ENCODE measurements around the gene TNS1. TPM values are rescaled to one million over a fixed set of nuclear protein-coding genes. Genes with fewer than 3 reads are reported as not detected.
"Not testable (repeated sequence)": the region's sequence is repeated elsewhere in the genome, so short reads cannot be mapped to it uniquely, and the experiment has no call there.

Gene TNS1
- 36.1 and 206 TPM in 2 replicates for total RNA-seq

DNA sequence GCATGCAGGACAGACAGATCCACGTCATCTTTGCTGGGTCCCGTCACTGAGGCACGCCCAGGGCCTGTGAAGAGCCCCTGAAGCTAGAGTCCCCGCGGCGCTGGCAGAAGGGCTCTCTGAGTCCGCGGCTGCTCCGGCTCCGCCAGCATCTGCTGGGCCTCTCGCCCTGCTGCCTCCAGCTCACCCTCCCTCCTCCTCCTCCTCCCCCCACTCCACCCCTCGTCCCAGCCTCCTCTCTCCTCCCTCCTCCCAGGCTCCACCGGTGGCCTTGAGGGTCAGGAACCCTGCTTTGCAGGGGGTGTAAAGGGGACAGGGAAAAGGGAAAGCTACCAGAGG lies at the start of gene TNS1:
Gene TNS1 (minus strand): TSS at position 151 of the 336 bp plus-strand sequence. CDS start 123 bp downstream, at position 28.
- DNase-seq (ENCODE audit: low read depth), result no peak

DNA sequence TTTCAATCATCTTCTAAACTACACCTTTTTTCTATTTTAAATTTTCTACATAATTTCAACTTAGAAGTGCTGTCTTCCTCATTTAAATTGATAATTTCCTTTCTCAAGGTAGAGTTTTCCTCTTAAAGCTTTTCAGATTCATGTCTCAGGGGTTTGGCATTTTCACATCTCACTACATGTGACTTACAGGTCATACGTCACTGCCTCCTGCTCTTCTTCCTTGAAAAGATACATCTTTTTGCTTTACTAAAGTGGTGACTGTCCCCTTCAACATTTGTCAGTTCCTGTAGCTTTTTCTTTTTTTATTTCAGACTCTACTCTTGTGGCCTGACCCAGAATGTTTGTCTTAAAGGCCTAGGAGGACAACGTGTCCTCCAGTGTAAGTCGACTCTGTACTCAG lies 49.1 kb upstream of the TNS1 start:
- no peak for DNase-seq (ENCODE audit: low read depth)

DNA sequence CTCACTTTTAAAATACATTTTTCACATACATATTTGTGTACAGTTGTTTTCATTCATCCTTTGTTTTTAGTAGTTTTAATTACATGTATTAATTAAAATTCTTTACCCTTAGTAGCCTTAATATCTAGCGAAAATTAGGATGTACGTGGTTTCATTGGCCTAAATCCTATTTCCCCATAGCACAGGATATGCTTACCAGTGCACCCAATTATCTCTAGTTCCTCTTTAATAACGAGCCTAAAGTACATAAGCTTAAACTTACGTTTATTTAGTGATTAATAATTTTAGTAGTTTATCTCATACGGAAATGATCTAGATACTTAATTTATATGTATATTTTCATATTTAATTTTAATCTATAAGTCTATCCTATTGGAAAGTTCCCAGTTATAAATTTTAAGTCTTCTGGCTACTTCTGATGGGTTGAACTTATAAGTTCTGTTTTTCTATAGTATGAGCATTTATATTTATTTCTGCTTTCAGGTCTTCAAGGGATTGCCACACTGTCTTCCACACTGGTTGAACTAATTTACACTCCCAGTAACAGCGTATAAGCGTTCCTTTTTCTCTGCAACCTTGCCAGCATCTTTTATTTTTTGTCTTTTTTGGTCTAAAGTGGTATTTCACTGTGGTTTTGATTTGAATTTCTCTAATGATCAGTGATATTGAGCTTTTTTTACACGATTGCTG lies 44.9 kb upstream of the TNS1 start:
- no peak for DNase-seq (ENCODE audit: low read depth)

DNA sequence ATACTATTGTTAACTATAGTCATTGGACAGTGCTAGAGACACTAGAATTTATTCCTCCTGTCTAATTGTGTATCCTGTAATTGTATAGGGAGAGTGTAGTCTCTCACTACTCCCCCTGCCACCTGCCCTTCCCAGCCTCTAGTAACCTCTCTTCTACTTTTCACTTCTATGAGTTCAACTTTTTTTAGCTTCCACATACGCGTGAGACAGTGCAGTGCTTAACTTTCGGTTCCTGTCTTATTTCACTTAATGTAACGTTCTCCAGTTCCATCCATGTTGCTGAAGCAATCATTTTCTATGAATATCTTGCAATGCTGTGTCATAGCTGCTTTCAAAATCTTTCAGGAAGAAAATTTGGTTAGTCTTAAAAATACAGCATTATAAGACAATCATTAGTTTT lies 43.4 kb upstream of the TNS1 start:
- no peak for DNase-seq (ENCODE audit: low read depth)

DNA sequence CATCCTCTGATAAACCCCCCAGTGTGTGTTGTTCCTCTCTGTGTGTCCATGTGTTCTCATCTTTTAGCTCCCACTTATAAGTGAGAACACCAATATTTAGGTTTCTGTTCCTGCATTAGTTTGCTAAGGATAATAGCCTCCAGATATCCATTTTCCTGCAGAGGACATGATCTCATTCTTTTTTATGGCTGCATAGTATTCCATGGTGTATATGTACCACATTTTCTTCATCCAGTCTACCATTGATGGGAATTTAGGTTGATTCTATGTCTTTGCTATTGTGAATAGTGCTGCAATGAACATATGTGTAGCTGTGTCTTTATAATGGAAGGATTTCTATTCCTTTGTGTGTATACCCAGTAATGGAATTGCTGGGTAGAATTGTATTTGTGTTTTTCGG lies 41.8 kb upstream of the TNS1 start:
- not testable (repeated sequence) for DNase-seq (ENCODE audit: low read depth)

DNA sequence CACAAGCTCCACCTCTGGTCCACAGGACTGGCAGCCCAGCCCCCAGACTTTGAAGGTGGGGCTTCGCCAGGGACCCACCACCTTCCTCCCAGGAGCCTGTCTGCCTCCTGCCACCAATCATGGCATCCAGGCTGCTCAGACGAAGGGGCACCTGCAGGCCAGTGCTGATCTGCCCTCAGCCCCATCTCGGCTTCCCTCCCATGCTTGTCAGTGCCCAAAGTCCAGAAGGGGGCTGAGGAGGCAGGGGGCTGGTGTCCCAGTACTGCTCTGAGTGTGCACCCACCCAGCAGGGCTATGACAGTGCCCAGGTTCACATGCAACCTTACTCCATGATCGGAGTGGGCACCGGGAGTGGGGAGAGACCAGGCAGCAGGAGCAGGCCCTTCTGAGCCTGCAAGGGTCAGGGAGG lies 40.9 kb upstream of the TNS1 start:
- DNase-seq (ENCODE audit: low read depth), result no peak

DNA sequence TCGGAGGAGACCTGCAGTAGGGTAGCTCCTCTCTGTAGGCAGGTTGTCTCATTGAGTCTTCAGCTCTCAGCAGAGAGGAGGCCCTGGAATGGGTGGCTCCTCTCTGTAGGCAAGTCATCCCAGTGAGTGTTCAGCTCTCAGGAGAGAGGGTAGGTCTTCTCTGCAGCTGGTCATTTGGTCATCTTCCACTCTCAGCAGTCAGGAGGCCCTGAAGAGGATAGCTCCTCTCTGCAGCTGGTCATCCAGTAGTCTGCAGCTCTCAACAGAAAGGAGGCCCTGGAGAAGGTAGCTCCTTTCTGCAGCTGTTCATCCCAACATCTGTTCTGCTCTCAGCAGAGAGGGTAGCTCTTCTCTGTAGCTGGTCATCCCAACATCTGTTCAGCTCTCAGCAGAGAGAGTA lies 40.3 kb upstream of the TNS1 start:
- DNase-seq (ENCODE audit: low read depth), result no peak

DNA sequence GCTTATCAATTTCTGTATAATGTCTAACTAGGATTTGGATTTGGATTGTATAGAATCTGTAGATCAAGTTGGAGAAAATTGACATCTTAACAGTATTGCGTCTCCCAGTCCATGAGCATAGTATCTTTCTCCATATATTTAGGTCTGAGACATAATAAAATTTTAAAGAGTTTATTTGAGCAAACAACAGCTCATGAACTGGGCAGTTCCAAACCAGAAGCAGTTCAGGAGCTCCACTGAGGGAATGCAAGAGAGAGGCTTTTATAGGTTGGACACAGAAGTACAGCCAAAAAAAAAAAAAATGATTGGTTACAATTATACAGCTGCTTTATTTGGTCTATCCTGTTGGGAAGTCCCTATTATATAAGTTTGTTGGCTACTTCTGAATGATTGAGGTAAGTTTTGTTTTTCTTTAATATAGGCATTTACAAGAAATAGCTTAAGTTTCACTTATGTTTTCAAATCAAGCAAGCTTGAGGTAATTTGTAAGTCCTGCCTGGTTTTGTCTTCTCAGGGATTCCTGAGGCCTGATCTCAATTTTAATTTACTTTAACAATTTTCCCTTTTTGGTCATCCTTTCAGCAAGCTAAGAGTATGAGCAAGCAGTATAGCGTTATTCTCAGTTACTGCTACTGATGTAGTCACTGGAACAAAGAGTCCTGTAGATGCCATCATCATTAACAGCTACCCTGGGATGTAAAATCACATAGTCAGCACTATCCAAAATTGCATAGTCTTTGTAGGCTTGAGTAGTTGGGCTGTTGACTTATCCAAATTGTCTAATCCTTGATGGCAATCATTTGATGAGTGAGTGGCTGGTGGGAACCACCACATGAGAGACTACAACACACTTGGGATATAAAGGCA lies 38.7 kb upstream of the TNS1 start:
- DNase-seq (ENCODE audit: low read depth), result no peak

DNA sequence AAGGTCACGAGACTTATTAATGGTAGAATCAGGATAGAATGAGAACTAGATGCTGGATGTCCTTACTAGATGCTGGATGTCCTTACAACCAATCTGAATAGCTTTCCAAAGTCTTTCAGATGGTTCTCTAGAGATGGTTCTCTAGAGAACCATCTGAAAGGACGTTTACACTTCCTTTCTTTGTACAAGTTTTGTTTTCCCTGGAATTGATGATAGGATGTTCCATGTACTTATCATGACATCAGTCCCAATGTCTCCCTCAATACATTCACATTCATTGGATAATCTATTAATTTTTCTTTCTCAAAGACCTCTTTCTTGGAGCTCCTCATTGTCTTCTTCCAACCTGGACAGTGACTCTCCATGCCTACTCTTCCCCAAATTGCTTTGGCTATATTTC lies 38.1 kb upstream of the TNS1 start:
- no peak for DNase-seq (ENCODE audit: low read depth)

DNA sequence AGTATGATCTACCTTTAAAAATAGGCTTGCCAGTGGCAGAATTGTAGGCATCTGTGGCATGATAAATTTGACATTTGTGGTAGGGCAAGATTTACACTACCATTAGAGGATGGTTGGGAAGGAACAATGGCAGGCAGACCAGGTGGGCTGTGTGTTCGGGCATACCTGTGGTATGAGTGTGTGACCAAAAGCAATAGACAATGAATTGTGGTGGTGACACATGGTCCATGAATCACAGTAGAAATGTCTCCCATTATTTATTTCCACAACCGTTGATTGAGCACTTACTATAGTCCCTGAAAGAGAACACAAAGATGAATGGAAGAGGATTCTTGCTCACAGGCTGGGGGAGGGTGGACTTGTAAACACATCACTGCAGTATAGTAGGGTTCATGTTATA lies 36.4 kb upstream of the TNS1 start:
- peak; percentile 90 for DNase-seq (ENCODE audit: low read depth)

DNA sequence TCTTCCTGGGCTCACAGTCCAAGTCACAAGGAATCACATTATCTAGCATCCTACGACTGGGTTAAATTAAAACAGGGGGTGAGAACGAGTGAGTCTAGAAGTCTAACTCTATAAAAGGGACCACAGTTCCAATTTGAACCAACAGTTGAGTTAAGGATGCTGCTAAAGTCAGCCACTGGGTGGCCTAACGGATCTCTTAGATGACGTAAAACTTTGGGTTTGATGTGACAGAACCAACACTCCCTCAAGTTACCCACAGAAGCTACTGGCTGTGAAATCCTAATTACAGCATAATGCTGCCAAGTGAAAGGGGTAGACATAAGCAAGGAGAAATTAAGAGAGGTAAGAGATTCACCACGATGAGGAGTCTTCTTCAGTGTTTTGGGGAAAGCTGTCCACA lies 33.6 kb upstream of the TNS1 start:
- DNase-seq (ENCODE audit: low read depth), result no peak

DNA sequence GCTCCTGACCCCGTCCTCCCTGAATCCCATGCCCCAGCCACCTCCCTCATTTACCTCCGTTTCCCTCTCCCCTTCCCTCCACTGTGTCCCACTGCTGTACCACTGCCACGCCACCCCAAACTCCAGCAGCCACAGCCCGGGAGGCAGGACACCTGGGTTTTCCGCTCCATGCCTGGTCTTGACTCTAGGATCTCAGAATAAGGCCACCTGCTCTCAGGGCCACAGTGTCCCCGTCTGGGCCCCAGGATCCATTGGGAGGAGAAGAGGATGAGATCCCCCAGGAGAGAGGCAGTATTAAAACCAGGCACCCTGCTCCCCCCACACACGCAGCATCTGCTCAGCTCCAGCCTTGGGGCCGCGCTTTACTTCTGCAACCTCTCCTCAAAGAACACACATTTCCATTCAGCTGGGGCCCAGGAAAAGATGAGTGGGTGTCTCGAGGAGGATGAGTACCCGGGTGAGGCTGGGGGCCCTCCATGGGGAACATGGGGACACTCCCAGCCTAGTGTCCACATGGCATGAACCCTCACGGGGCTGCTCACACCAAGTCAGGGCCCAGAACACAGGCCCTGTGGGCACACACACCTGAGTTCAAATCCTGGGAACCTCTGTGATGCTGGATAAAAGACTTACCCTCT lies 32.8 kb upstream of the TNS1 start:
- DNase-seq (ENCODE audit: low read depth), result no peak

DNA sequence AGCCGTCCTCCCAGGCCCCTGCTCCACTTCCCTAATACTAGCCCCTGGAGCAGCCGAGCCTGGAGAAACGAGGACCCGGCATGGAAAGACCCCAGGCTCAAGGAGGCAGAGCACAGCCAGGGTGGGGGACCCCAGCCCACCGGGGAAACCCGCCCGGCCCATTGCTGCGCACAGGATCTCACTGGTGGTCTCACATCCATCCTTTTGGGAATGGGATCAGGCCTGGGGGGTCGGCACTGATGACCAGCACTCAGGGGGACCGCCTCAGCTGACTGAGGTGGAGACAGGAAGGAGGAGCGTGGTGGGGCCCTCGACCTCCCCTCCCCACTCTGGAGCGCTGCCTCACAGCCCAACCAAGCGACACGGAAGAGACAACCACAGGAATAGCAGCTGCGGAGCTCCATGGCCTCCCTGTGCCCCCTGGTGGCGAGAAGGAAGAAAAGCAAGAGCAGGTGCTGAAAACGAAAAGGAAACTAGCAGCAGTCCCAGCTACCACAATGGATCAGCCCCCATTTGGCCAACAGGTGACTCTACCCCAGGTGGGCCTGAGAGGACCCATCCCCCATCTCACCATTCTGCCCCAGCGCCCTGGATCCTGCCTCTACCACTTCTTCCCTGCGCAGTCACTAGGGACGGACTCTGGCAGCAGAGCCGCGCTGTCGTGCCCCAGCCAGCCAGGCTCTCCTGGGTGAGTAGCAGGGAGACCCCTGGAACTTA lies 31.9 kb upstream of the TNS1 start:
- peak; percentile 27 for DNase-seq (ENCODE audit: low read depth)

DNA sequence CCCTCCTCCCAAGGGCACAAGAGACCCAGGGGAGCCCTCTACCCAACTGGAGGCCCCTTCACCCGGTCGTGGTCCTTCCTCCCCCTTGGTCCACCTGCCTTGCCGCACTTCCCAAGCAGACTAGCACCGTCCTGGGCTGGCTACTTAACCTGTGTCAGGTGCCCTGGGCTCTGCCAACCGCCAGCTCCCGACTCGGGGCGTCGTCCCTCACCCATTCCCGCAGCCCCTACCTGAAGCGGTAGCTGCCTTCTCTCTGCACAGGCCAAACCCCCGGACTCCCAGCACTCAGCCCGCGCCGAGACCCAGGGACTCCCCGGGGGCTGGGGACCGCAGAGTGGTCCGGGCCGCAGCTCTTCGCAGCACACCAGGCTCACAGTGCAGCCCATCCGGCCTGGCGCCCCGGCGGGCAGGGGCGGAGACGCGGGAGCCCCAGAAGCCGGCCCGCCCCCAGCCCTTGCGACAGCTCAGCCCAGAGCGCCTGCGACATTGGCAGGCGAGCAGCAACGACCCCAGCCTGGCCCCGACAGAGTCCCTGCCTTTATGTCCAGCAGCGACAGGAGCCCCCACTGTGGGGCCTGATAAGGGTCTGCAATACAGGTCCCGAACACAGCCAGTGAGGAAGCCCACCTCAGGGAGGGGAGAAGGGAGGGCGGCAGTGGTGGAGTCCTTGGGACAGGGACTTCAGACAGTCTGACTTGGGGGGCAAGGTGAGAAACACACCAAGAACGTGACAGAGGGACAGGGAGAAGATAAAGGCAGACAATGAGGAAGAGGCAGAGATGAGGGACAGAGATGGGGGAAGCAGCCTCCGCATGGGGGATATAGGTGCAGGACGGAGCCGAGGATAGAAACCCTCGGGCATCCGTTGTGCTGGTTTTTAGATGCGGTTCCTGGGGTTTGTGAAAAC lies 31.0 kb upstream of the TNS1 start:
- DNase-seq (ENCODE audit: low read depth), result no peak

DNA sequence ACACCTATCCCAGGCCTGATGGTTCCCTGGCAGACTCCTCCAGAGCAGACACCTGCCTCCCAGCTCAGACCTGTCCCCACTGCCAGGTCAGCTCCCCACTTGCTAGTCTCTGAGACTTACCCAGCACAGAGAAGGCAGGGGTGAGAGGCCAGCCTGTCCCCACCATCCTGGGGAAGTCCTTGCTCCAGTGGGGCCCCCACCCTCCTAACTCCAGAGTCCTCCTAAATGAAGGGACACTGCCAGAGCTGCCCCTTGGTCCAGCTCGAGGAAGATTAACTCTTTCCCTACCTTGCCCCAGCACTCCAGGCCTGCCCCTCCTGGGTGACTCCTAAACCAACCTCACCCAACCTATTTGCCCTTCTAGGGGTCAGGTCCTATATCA lies 30.4 kb upstream of the TNS1 start:
- no peak for DNase-seq (ENCODE audit: low read depth)

DNA sequence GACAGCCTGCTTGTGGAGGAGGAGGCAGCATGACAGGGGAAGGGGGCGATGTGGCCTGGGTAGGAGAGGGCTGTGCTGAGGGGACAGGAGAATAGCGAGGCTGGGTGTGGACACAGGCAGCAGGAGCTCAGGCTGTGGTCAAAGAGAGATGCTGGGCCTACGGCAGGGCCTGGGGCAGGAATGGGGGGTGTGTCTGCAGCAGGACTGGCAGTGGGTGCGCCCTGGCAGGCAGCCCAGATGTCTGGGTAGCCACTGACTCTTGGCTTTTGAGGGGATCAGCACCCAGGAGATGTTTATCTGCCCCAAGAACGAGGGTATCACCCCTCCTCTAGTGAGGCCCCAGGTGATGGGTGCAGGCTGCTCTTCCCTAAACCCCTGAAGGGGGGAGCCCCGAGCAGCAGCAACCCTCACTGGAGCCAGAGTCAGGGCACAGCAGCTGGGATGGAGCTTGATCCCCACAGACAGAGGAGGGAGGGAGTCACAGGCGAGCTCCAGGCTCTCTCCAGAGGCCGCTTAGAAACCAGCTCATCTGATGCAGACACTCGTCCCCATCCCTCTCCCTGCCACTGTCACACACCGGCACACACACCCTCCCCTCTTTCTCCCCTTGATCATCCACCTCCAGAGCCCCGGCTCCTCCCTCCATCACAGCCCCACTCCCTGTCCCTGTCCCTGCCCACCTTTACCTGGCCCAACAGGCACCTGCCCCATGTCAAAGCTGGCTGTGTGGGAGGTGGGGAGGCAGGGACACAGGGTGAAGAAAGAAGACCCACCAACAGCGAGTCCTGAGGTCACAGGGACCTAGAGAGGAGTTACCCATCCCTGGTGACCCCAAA lies 29.8 kb upstream of the TNS1 start:
- DNase-seq (ENCODE audit: low read depth), result no peak

DNA sequence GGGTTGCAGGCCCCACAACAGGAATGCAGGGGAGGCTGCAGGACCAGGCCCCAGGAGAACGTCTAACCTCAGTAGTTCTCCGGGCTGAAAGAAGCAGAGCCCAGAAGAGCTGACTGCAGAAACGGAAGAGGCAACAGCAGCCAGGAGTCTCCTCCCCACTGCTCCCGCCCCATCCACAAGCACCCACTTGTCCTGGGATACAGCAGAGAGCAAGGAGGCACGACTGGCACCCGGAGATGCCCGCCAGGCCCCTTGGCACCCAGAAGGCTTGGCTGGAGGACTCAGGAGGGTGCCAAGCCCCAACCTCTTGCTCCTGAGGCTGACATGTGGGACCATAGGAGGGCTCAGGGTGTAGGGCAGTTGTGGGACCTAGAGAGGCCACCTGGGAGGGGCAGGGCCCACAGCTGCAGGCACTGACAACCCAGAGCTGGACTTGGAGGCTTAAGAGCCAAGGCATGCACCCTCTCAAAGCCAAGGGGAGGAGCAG lies 29.0 kb upstream of the TNS1 start:
- DNase-seq (ENCODE audit: low read depth), result no peak

DNA sequence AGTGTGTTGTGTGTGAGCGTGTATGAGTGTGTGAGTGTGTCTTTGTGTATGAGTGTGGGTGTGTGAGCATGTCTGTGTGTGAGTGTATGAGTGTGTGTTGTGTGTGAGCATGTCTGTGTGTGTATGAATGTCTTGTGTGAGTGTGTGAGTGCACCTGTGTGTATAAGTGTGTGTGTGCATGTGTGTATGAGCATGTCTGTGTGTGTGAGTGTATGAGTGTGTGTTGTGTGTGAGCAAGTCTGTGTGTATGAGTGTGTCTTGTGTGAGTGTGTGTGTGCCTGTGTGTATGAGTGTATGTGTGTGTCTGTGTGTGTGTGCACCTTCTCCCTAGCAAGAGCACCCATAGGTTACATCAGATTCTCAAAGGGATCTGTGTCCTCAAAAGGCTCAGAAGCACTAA lies 28.5 kb upstream of the TNS1 start:
- DNase-seq (ENCODE audit: low read depth), result no peak

DNA sequence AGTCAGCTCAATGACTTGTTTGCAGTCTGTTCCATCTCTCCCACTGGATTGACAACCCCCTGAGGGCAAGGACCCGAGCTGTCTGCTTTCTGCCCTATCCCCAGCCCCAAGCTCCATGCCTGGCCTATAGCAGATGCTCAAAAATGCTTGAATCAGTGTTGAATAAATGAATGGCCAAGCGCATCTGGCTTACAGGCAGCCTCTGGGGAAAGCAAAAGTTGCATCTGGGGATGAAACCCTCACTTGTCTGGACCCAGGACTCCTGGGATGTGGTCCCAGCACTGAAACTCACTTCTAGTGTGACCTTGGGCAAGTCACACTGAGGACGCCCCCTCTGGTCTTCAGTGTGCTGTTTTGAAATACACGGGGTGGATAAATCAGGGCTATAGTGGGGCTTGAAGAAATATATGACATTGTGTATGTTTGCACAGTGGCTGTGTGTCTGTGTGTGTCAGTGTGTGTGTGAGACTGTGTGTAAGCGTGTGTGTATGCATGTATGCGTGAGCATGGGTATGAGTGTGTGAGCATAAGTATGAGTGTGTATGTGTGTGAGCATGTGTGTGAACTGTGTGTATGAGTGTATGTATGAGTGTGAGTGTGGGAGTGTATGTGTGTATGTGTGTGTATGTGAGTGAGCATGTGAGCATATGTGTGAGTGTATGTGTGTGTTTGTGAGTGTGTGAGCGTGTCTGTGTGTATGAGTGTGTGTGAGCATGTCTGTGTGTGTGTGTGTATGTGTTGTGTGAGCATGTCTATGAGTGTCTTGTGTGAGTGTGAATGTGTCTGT lies 27.8 kb upstream of the TNS1 start:
- no peak for DNase-seq (ENCODE audit: low read depth)
